ENCODE measurements around the gene CD200.
"Not testable (repeated sequence)": the region's sequence is repeated elsewhere in the genome, so short reads cannot be mapped to it uniquely, and the experiment has no call there.

CD200 gene

GRCh38 chr3:112360561-112360960 is 27.6 kb downstream of the CD200 start:
- no peak for DNase-seq (ENCODE audit: low spot score)

GRCh38 chr3:112362221-112362620 is 29.3 kb downstream of the CD200 start:
- DNase-seq (ENCODE audit: low spot score), result no peak

- no peak for DNase-seq (ENCODE audit: low spot score)
Measured at GRCh38 chr3:112364291-112364690, 31.3 kb downstream of the CD200 start.

GRCh38 chr3:112365035-112365434 is 32.1 kb downstream of the CD200 start:
- DNase-seq (ENCODE audit: low spot score), result no peak

- DNase-seq (ENCODE audit: low spot score), result no peak
Measured at GRCh38 chr3:112365636-112366035, 32.7 kb downstream of the CD200 start.

- no peak for DNase-seq (ENCODE audit: low spot score)
Measured at GRCh38 chr3:112366522-112366921, 33.6 kb downstream of the CD200 start.

GRCh38 chr3:112371569-112371968 is 38.6 kb downstream of the CD200 start:
- no peak for DNase-seq (ENCODE audit: low spot score)

- DNase-seq (ENCODE audit: low spot score), result no peak
Measured at GRCh38 chr3:112372396-112372795, 39.4 kb downstream of the CD200 start.

GRCh38 chr3:112373476-112373875 is 40.5 kb downstream of the CD200 start:
- no peak for DNase-seq (ENCODE audit: low spot score)

GRCh38 chr3:112373924-112374323 is 41.0 kb downstream of the CD200 start:
- DNase-seq (ENCODE audit: low spot score), result no peak

GRCh38 chr3:112374333-112374734 is 41.4 kb downstream of the CD200 start:
- DNase-seq (ENCODE audit: low spot score), result no peak

- no peak for DNase-seq (ENCODE audit: low spot score)
Measured at GRCh38 chr3:112375117-112375516, 42.2 kb downstream of the CD200 start.

GRCh38 chr3:112376241-112376911 is 43.4 kb downstream of the CD200 start:
- no peak for DNase-seq (ENCODE audit: low spot score)

GRCh38 chr3:112376992-112377391 is 44.0 kb downstream of the CD200 start:
- no peak for DNase-seq (ENCODE audit: low spot score)

GRCh38 chr3:112377568-112378071 is 44.7 kb downstream of the CD200 start:
- no peak for DNase-seq (ENCODE audit: low spot score)

GRCh38 chr3:112378347-112378746 is 45.4 kb downstream of the CD200 start:
- DNase-seq (ENCODE audit: low spot score), result not testable (repeated sequence)

- DNase-seq (ENCODE audit: low spot score), result no peak
Measured at GRCh38 chr3:112379020-112379690, 46.2 kb downstream of the CD200 start.

GRCh38 chr3:112381673-112382542 is 49.0 kb downstream of the CD200 start:
- DNase-seq (ENCODE audit: low spot score), result no peak

- no peak for DNase-seq (ENCODE audit: low spot score)
Measured at GRCh38 chr3:112382543-112383160, 49.7 kb downstream of the CD200 start.

GRCh38 chr3:112384769-112385168 is 51.8 kb downstream of the CD200 start:
- DNase-seq (ENCODE audit: low spot score), result no peak

- DNase-seq (ENCODE audit: low spot score), result no peak
Measured at GRCh38 chr3:112388972-112389371, 56.0 kb downstream of the CD200 start.

- no peak for DNase-seq (ENCODE audit: low spot score)
Measured at GRCh38 chr3:112389961-112390360, 57.0 kb downstream of the CD200 start.
